Measurements from ENCODE around the gene RAB39B.
"Not testable (repeated sequence)": the region's sequence is repeated elsewhere in the genome, so short reads cannot be mapped to it uniquely, and the experiment has no call there.

The RAB39B gene

GRCh38 chrX:155263854-155264628 is at the start of gene RAB39B:
Gene RAB39B, minus strand, starts transcription at chrX:155264491. Its CDS starts 203 bp downstream, at chrX:155264288.
- DNase-seq: no peak

DNA sequence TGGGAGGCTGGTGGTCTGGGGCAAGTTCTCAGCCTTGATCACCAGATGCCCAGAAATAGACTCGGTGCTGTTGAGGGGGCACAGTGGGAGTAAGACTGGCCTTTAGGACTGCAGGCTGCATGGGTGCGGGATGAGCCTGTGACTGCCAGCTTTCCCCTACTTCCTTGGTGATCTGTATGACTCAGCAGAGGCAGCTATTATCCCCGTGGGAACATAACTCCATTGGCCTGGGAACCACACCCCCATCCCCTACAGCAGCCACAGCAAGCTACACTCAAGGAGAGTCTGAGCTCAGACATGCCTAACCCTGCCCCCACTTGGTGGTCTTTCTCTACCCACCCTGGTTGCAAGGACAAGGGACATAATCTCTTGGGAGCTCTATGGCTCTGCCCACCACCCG is 49.5 kb upstream of the RAB39B start:
- no peak for DNase-seq

- no peak for DNase-seq
Measured at GRCh38 chrX:155293771-155294170, 29.5 kb upstream of the RAB39B start.

- DNase-seq: no peak
Measured at GRCh38 chrX:155279873-155280272, 15.6 kb upstream of the RAB39B start.

DNA sequence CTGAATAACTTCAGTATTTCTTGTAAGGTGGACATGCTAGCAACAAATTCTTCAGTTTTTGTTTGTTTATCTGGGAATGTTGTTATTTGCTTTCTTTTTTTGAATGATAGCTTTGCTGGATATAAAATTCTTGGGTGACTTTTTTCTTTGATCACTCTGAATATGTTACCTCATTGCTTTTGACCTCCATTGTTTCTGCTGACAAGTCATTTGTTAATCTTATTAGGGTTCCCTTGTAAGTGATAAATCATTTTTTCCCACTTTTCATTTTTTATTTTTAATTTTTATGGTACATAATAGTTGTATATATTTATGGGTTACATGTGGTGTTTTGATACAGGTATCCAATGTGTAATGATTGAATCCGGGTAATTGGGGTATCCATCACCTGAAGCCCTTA is 6.7 kb upstream of the RAB39B start:
- DNase-seq: no peak

- DNase-seq: not testable (repeated sequence)
Measured at GRCh38 chrX:155267995-155268394, 3.7 kb upstream of the RAB39B start.

DNA sequence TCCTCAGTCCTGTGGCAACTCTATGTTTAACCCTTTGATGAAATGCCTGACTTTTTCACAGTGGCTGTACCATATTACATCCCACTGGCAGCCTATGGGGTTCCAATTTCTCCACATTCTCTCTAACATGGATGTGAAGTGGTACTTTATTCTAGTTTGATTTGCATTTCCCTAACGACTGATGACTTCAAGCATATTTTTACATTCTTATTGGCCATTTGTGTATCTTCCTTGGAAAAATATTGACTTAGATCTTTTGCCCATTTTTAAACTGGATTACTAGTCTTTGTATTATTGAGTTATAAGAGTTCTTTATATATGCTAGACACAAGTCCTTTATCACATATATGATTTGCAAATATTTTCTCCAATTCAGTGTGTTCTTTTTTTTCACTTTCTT is 2.1 kb upstream of the RAB39B start:
- DNase-seq: no peak

GRCh38 chrX:155262970-155263754 is 1.1 kb downstream of the RAB39B start:
- DNase-seq: no peak

DNA sequence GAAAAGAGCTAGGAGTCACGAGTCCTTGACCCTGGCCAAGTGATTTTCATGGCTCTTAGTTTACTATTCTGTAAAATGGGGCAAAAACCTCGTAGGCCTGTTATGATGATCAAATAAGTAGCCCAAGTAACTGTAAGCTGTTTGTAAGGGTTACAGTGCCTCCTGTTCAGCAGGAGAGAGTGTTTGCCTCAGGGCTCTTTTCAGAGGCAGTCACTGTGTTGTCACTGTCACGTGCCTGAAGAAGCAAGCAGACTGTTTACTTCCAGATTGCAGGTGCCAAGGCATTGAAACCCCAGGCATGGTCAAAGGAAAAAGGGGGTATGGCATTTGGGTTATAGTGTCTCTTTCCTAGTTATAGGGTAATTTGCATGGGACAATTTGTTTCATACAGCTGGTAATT is 4.5 kb downstream of the RAB39B start:
- DNase-seq: no peak

DNA sequence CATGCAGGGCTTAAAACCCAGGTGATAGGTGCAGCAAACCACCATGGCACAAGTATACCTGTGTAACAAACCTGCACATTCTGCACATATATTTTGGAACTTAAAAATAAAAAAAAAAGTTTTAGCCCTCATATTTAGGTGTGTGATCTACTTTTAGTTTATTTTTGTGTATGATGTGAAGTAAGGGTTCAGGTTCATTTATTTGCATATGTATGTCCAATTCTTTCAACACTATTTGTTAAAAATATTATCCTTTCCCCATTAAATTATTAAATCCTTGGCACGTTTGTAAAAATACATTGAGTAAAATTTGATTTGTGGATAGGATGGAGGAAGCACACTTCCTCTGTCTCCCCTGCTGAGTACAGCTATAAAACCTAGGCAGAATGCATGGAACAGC is 12.9 kb downstream of the RAB39B start:
- no peak for DNase-seq

DNA sequence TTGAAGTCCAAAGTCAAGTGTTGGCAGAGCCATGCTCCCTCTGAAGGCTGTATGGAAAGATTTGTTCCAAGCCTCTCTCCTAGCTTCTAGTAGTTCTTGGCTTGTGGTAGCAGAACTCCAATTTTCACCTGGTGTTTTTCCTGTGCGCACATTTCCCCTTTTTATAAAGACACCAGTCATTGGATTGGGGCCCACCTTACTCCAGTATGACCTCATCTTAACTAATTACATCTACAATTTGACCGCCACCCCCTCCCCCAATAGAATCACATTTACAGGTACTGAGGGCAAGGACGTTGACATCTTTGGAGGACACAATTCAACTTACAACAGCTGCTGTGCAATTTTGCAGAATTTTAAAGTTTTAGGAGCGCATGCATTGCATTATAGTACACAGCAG is 16.8 kb downstream of the RAB39B start:
- no peak for DNase-seq

- no peak for DNase-seq
Measured at GRCh38 chrX:155246748-155247147, 17.5 kb downstream of the RAB39B start.

DNA sequence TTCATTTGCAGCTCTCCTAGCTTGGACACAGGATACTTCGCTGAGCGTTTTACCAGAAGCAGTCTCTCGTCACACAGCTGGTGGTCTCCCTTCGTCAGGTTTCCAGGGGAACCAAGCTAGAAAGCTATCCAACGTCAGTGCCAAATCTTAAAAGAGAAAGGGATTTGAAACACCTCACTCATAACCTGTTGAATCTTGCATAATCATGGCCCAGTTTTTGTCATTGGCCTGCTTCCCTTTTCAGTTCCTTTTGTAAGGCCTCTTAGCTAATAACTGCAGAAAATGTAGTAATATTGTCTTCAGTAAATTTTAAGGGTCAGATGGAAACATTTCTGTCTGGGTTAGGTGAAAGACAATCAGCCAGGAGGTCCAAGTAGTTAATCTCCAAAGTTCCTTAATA is 22.0 kb downstream of the RAB39B start:
- no peak for DNase-seq

DNA sequence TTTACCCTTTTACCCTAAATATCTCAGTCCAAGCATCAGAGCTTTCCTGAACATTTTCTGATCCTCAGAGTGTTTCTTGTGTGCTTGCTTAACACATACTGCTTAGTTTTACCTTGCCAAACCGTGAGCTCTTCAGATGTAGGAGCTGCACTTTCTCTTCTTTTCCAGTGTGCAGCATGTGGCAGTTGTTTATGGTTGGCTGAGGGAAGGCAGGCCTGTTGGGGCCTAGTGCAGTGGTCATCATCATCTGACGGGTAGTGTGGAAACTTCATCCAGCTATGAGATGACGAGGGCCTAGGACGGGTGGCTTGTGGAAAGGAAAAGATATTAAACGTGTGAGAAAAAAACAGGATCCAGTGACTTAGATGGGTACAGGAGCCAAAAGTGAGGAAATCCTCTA is 26.6 kb downstream of the RAB39B start:
- DNase-seq: no peak

DNA sequence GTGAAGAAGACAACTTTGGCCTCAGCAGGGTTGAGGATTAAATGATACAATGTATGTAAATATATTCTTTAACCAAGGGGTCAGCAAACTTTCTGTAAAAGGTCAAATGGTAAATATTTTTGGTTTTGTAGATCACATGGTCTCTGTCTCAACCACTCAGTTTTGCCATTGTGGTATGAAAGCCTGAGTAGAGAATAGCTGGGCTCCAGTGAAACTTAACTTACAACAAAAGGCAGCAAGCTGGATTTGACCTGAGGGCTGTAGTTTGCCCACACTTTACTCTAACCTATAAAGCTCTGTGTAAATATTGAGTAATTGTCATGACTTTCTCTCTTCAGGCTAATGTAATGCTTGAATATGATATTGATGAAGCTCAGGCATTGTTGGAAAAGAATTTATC is 28.4 kb downstream of the RAB39B start:
- DNase-seq: no peak

- no peak for DNase-seq
Measured at GRCh38 chrX:155231163-155231562, 33.1 kb downstream of the RAB39B start.

DNA sequence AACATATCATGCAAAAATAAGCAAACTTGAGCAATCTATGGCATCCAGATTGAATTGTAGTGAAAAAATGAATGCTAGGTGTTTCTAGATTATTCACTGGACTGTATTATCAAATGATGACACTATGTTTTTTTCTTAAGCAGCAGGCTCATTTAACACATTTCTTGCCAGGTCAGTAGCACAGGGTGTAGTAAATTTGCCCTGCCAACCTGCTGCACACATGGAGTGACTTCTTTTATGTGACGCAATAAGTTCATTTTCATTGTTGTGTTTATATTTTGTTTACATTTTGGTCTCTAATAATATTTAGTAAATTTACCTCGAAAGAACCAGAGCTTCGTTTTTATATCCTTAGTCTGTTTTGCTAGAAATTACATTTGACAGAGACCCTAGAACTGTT is 38.5 kb downstream of the RAB39B start:
- DNase-seq: no peak

GRCh38 chrX:155223746-155224145 is 40.5 kb downstream of the RAB39B start:
- not testable (repeated sequence) for DNase-seq

GRCh38 chrX:155221351-155221750 is 42.9 kb downstream of the RAB39B start:
- no peak for DNase-seq

DNA sequence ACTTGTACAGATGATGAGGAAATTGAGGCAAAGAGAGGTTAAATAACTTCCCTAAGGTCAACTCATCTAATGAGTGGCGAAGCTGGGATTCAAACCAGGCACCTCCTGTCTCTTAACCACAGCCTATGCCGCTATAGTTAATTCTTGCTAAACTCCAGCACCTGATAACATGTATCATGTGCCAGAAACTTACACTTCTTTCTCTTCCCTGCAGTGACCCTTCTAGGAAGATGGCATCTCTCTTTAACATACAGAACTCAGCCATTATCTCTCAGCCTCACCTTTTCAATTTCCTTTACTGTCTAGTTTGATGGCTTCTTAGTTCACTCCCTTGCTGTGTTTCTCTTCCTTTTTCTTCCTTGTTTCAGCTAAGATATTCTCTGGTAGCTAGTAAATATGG is 45.5 kb downstream of the RAB39B start:
- DNase-seq: no peak

- DNase-seq: no peak
Measured at GRCh38 chrX:155216940-155217440, 47.3 kb downstream of the RAB39B start.

DNA sequence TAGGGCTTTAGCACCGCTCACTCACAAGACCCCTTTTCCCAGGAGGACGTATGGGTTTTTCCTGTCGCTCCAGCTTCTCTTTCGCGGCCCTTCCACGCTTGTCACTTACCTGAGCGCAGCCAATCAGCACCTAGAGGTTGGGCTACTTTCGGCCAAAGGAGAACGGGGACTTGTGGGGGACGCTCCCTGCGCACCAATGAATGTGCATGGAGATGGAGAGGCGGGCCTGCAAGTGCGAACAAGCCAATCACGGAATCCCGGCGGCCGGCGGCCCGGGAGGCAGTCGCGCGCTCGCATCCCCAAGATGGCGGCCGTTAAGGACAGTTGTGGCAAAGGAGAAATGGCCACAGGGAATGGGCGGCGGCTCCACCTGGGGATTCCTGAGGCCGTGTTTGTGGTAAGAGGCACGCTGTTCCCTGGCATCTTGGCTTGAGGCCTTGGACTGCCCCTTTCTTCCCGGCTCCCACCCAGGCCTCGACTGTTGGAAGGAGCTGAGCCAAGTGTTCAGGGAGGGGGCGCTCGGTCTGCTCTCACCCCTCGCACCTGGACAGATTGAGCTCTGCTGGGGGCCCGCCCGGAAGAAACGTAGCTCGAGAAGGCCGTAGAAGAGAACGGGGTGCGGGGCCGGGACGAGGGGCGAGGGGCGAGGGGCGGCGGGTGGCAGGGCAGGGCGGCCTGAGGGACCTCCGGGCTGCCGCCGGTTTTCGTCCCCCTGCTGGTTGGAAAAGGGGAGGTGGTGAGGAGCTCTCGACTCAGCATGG is 47.9 kb downstream of the RAB39B start, which contains the start of gene VBP1:
Gene VBP1, plus strand, starts transcription at position 282 of the 761 bp plus-strand sequence. Its CDS starts 23 bp downstream, at position 305.
- DNase-seq: peak; percentile 76

All from NCI-H1048 (cell line).